Esophagus muscularis mucosa (tissue), 4 donors: ENCODE data around the gene AANAT.

ENCODE experiments used
- CTCF ChIP-seq, 3 experiments: fragments of 200-600 bp in 2 of 3; fragments of 450-650 bp in 1 of 3; sonication (generic) in 2 of 3; IDR thresholded peaks; one replicate each; pipeline ENCODE4 v1.5.1; 2017 to 2019; ENCODE audit warnings: antibody characterized with exemption in 3 of 3, mild to moderate bottlenecking in 2 of 3, moderate library complexity in 1 of 3
- EP300 ChIP-seq: sonication (generic); formaldehyde crosslinking; IDR thresholded peaks from one replicate; pipeline ENCODE4 v1.6.1; 2017; ENCODE audit warnings: antibody characterized with exemption
- POLR2A ChIP-seq: fragments of 450-650 bp; IDR thresholded peaks from one replicate; pipeline ENCODE4 v1.6.1; 2017; ENCODE audit warnings: antibody characterized with exemption, moderate library complexity, mild to moderate bottlenecking, low read depth

GRCh38 chr17:76469991-76470739 lies 2.8 kb downstream of the AANAT start:
- no peak for TF ChIP-seq CTCF (IDR thresholded peaks at IDR 0.05)
- TF ChIP-seq POLR2A, result no peak
- TF ChIP-seq EP300, result no peak
